Pancreas (tissue), 10 donors: ENCODE data around the gene CALM3. TPM values are rescaled to one million over a fixed set of nuclear protein-coding genes. Genes with fewer than 3 reads are reported as not detected.
"Not testable (repeated sequence)": the region's sequence is repeated elsewhere in the genome, so short reads cannot be mapped to it uniquely, and the experiment has no call there.

Experiments
- ATAC-seq, 4 donors: fragments of 200-7000 bp; cut with Tn5 transposase; one replicate each; pipeline versions ENCODE4 v1.8.0 to v1.9.1; 2020; ENCODE audit warnings: mild to moderate bottlenecking in 4 of 4, moderate library complexity in 4 of 4
- DNase-seq, 6 donors: peaks; one replicate each; pipeline ENCODE4 v3.0.0-alpha.2; 2020
- FAIRE-seq: peaks from 2 replicates; lab custom pipeline; 2012; peaks lifted over from hg19 to GRCh38; lab: Jason Lieb, UNC
- H3K27ac ChIP-seq, 4 donors: fragments of 200-600 bp; sonication (generic); 1 replicate in 3 of 4; 2 replicates in 1 of 4; pipeline versions ENCODE4 v1.5.0 to v1.8.0; 2020
- H3K27me3 ChIP-seq, 4 donors: fragments of 200-600 bp; one replicate each; pipeline ENCODE4 v1.8.0; 2021
- H3K36me3 ChIP-seq, 3 donors: fragments of 200-600 bp; sonication (generic) in 1 of 3; one replicate each; pipeline versions ENCODE4 v1.5.0 to v1.8.0; 2020 to 2021
- H3K4me1 ChIP-seq, 3 donors: fragments of 200-600 bp; one replicate each; pipeline ENCODE4 v1.8.0; 2021
- H3K4me3 ChIP-seq, 4 donors: fragments of 200-600 bp; sonication (generic) in 2 of 4; one replicate each; pipeline versions ENCODE4 v1.5.0 to v1.8.0; 2020 to 2021
- H3K9me3 ChIP-seq, 4 donors: fragments of 200-600 bp; one replicate each; pipeline ENCODE4 v1.8.0; 2021
- CTCF ChIP-seq, 4 donors: fragments of 200-600 bp; sonication (generic) in 3 of 4; IDR thresholded peaks; one replicate each; pipeline versions ENCODE4 v1.5.0 to v1.8.0; 2021; ENCODE audit warnings: antibody characterized with exemption in 4 of 4
- WGBS, 2 donors: extraction: QIAGEN DNeasy Blood & Tissue Kit; methylation state at CpG; one replicate each; pipeline ENCODE4 v1.1.7; 2013; 5-methylcytosine and 5-hydroxymethylcytosine counted together
- intact Hi-C, 3 donors: fragments of 100-400 bp; cut with DNase I; formaldehyde crosslinking; loops; one replicate each; pipeline versions ENCODE4 v1.11.1 to v1.14.2; 2022
- polyA plus RNA-seq, 2 donors: library from polyadenylated mRNA; stranded (reverse); fragments of 200-250 nt; gene quantifications; one replicate each; pipeline ENCODE4 v1.2.3, GENCODE V29; 2013
- total RNA-seq, 6 donors: library from RNA; stranded (reverse); fragmentation: NEBNext Ultra II Directional in 4 of 6; extraction: Animal tissue kit (Norgen Biotek cat#: 25700) in 4 of 6; gene quantifications; one replicate each; pipeline versions ENCODE4 v1.2.1 to v1.2.4, GENCODE V29; 2021 to 2023
- donor health status: healthy with polysubstance abuse.
- donor health status: DM: no; HTN: no; CAD: no; lungs with moderate emphysema.
- donor health status: DM: no; HTN: no; CAD: no.
- donor health status: control.
- donor health status: control.
- donor health status: Bipolar disorder and iron deficiency.
- donor health status: DM: yes; HTN: yes; CAD: no.
- donor health status: DM: no; HTN: no; CAD: no.
- donor health status: DM: no; HTN: no; CAD: no.
- donor health status: DM: yes; HTN: yes; CAD: no.

The CALM3 gene
- total RNA-seq (100 to 1,000 TPM in 1 of 6 donors, 10 to 100 TPM in 5; 59.6 to 127 (median 83.3) TPM), polyA plus RNA-seq (10 to 100 TPM; 86.6 to 95.5 TPM)

GRCh38 chr19:46601318-46602224, at the start of gene CALM3:
TSS of gene CALM3 (plus strand) at chr19:46601330. CDS start at chr19:46601435, 105 bp downstream.
- H3K27ac ChIP-seq: peak within 1 kb of the TSS; percentile 98 to 100 (median 100)
- no peak for FAIRE-seq
- WGBS, 2 donors: 0 to 1% methylated on average over 37 to 51 of the region's 51 CpGs
- peaks cover 10 to 18% (median 15%) of the 10 kb centered on the region in 3 donors for H3K4me1 ChIP-seq
- TF ChIP-seq CTCF (IDR thresholded peaks at IDR 0.05): no peak
- peak in 1 of 4 donors; percentile 5 for ATAC-seq
- intact Hi-C loops: no loop called here
- peak in 3 of 6 donors; percentile 45 to 82 (median 56) for DNase-seq
- peaks cover 0 to 12% (median 3%) of the 10 kb centered on the region in 3 donors for H3K36me3 ChIP-seq
- no peaks in the 10 kb centered on the region for H3K9me3 ChIP-seq
- H3K4me3 ChIP-seq: peak within 1 kb of the TSS; percentile 94 to 100 (median 96)
- H3K27me3 ChIP-seq: no peaks in the 10 kb centered on the region

DNA sequence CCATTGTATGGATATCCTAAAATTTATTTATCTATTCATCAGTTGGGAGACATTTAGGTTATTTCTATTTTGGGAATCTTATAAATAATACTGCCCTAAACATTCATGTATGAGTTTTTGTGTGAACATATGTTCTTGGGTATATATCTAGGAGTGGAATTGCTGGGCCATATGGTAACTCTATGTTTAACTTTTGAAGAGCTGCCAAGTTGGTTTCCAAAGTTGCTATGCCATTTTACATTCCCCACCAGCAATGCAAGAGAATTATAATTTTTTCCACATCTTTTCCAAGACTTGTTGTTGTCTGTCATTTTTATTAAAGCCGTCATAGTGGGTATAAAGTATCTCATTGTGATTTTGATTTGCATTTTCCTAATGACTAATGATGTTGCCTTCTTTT, 48.2 kb upstream of the CALM3 start:
- intact Hi-C loops: no loop called here
- no peak overlapping the region for H3K27ac ChIP-seq
- H3K4me3 ChIP-seq: no peak overlapping the region
- H3K27me3 ChIP-seq: no peaks in the 10 kb centered on the region
- FAIRE-seq (no peak), ATAC-seq (no peak), DNase-seq (no peak)
- TF ChIP-seq CTCF (IDR thresholded peaks at IDR 0.05): no peak
- 45 to 98% methylated on average over 1 of the region's 1 CpG for WGBS, 2 donors
- H3K4me1 ChIP-seq: no peaks in the 10 kb centered on the region
- no peaks in the 10 kb centered on the region for H3K36me3 ChIP-seq
- no peaks in the 10 kb centered on the region for H3K9me3 ChIP-seq

- no peak for DNase-seq
- no peak for FAIRE-seq
- no peaks in the 10 kb centered on the region for H3K36me3 ChIP-seq
- no peak overlapping the region for H3K4me3 ChIP-seq
- TF ChIP-seq CTCF (IDR thresholded peaks at IDR 0.05): no peak
- H3K27me3 ChIP-seq: no peaks in the 10 kb centered on the region
- H3K4me1 ChIP-seq: no peaks in the 10 kb centered on the region
- no peak overlapping the region for H3K27ac ChIP-seq
- 93 to 97% methylated on average over 1 of the region's 1 CpG for WGBS, 2 donors
- no peaks in the 10 kb centered on the region for H3K9me3 ChIP-seq
- intact Hi-C loops: no loop called here
- ATAC-seq: no peak
Observed at GRCh38 chr19:46554161-46554560, 47.0 kb upstream of the CALM3 start.

- ATAC-seq (no peak), DNase-seq (no peak), FAIRE-seq (no peak)
- intact Hi-C loops: no loop called here
- no peak for TF ChIP-seq CTCF (IDR thresholded peaks at IDR 0.05)
- H3K4me3 ChIP-seq: no peak overlapping the region
- H3K27ac ChIP-seq: no peak overlapping the region
- no peaks in the 10 kb centered on the region for H3K27me3 ChIP-seq
- no peaks in the 10 kb centered on the region for H3K9me3 ChIP-seq
- no peaks in the 10 kb centered on the region for H3K4me1 ChIP-seq
- 48% methylated on average over 2 of the region's 2 CpGs for WGBS, 2 donors
- H3K36me3 ChIP-seq: no peaks in the 10 kb centered on the region
Observed at GRCh38 chr19:46555628-46556280, 45.4 kb upstream of the CALM3 start.

DNA sequence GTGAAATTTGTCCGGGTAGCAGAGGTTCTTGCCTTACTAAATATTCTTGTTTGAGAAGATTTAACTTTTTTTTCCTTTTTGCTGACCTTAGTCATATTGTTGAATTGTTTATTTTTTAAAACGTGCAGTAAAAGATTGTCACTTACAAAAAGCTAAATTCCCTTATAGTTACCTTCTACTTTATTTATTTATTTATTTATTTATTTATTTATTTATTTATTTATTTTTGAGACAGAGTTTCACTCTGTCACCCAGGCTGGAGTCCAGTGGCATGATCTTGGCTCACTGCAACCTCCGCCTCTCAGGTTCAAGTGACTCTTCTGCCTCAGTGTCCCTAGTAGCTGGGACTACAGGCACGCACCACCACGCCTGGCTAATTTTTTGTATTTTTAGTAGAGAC, 44.7 kb upstream of the CALM3 start:
- 83 to 87% methylated on average over 5 of the region's 5 CpGs for WGBS, 2 donors
- not testable (repeated sequence) for FAIRE-seq

More for the DNA sequence above, 44.7 kb upstream of the CALM3 start:
- intact Hi-C loops, ATAC-seq, H3K9me3 ChIP-seq, H3K4me3 ChIP-seq, H3K4me1 ChIP-seq, H3K27me3 ChIP-seq, H3K36me3 ChIP-seq, H3K27ac ChIP-seq, DNase-seq: not testable (repeated sequence)
